Progenitor cell of endocrine pancreas (in vitro differentiated cells): ENCODE measurements around the gene ARHGEF26. TPM values are rescaled to one million over a fixed set of nuclear protein-coding genes. Genes with fewer than 3 reads are reported as not detected.
"Not testable (repeated sequence)": the region's sequence is repeated elsewhere in the genome, so short reads cannot be mapped to it uniquely, and the experiment has no call there.

Experiments
- DNase-seq: peaks from one replicate; pipeline ENCODE4 v3.0.0; 2021; ENCODE audit warnings: low spot score; ENCODE audit not compliant: unreplicated experiment
- H3K27ac Mint-ChIP-seq: 2 replicates; pipeline ENCODE4 v1.8.0; 2021; ENCODE audit warnings: mild to moderate bottlenecking, moderate library complexity, mixed read lengths
- H3K27me3 Mint-ChIP-seq: 2 replicates; pipeline ENCODE4 v1.8.0; 2021; ENCODE audit warnings: mixed read lengths
- H3K36me3 Mint-ChIP-seq: 2 replicates; pipeline ENCODE4 v1.8.0; 2022; ENCODE audit warnings: mixed read lengths; ENCODE audit not compliant: insufficient read depth
- H3K4me1 Mint-ChIP-seq: 2 replicates; pipeline ENCODE4 v1.8.0; 2021; ENCODE audit warnings: low read depth, mixed read lengths
- H3K4me3 Mint-ChIP-seq: 2 replicates; pipeline ENCODE4 v1.8.0; 2021; ENCODE audit warnings: low read depth, mild to moderate bottlenecking, moderate library complexity, mixed read lengths
- H3K9me3 Mint-ChIP-seq: 2 replicates; pipeline ENCODE4 v1.8.0; 2021; ENCODE audit warnings: low read depth, mixed read lengths
- total RNA-seq: library from RNA; stranded (reverse); gene quantifications from 2 replicates; pipeline ENCODE4 v1.2.1, GENCODE V29; 2021
- TF ChIP-seq, protein P1 (sequence below): fragments of 200-600 bp; sonication (generic); IDR thresholded peaks from one replicate; pipeline ENCODE4 v1.5.0; 2021; ENCODE audit warnings: antibody characterized with exemption, mild to moderate bottlenecking; ENCODE audit not compliant: unreplicated experiment

Gene ARHGEF26
- total RNA-seq, 1 donor from 2014 or later: 10.0 TPM

DNA sequence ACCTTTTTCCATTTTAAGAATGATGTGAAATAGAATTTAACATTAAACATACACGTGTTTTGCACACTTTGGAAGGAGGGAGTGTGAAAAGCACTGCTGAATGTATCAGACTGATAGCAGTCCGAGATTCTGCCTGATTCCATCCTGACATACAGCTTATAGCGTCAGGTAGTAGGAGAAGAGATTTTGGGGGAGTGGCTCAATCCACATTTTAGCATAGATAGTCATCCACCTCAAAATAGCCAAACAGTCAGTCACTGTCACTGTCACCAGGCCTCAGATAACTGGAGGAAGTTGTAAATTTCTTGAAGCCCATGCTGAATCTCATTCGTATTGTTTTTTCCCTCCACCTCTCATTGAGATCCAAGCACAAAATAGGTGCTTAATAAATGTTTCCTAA, 35.4 kb upstream of the ARHGEF26 start:
- peaks cover 15% of the 10 kb centered on the region for H3K9me3 Mint-ChIP-seq
- H3K4me1 Mint-ChIP-seq: peaks cover 3% of the 10 kb centered on the region
- no peak overlapping the region for H3K4me3 Mint-ChIP-seq
- no peaks in the 10 kb centered on the region for H3K27me3 Mint-ChIP-seq
- H3K36me3 Mint-ChIP-seq: no peaks in the 10 kb centered on the region
- no peak for DNase-seq
- TF ChIP-seq, protein P1, sequence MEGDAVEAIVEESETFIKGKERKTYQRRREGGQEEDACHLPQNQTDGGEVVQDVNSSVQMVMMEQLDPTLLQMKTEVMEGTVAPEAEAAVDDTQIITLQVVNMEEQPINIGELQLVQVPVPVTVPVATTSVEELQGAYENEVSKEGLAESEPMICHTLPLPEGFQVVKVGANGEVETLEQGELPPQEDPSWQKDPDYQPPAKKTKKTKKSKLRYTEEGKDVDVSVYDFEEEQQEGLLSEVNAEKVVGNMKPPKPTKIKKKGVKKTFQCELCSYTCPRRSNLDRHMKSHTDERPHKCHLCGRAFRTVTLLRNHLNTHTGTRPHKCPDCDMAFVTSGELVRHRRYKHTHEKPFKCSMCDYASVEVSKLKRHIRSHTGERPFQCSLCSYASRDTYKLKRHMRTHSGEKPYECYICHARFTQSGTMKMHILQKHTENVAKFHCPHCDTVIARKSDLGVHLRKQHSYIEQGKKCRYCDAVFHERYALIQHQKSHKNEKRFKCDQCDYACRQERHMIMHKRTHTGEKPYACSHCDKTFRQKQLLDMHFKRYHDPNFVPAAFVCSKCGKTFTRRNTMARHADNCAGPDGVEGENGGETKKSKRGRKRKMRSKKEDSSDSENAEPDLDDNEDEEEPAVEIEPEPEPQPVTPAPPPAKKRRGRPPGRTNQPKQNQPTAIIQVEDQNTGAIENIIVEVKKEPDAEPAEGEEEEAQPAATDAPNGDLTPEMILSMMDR: no peak
- no peak overlapping the region for H3K27ac Mint-ChIP-seq

DNA sequence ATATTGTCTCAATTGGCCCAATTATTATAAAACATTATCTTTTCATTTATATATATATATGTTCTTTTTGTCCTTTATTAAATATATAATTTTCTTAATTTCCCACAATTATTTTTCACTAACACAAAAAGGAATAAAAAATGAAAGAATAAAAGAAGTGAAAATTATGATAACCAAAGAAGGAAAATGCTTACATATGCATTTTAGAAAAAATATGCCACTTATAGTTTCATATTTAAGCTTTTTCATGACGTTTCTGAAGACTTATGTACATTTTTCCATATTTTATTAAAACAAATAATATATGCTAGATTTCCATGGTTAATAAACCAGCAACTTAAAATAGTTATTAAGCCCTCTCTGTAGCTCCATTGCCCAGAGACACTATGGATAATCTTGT, 34.9 kb upstream of the ARHGEF26 start:
- no peak overlapping the region for H3K27ac Mint-ChIP-seq
- H3K36me3 Mint-ChIP-seq: no peaks in the 10 kb centered on the region
- H3K27me3 Mint-ChIP-seq: no peaks in the 10 kb centered on the region
- DNase-seq: no peak
- H3K4me3 Mint-ChIP-seq: no peak overlapping the region
- TF ChIP-seq, protein P1: no peak
- H3K9me3 Mint-ChIP-seq: peaks cover 13% of the 10 kb centered on the region
- H3K4me1 Mint-ChIP-seq: peaks cover 3% of the 10 kb centered on the region

DNA sequence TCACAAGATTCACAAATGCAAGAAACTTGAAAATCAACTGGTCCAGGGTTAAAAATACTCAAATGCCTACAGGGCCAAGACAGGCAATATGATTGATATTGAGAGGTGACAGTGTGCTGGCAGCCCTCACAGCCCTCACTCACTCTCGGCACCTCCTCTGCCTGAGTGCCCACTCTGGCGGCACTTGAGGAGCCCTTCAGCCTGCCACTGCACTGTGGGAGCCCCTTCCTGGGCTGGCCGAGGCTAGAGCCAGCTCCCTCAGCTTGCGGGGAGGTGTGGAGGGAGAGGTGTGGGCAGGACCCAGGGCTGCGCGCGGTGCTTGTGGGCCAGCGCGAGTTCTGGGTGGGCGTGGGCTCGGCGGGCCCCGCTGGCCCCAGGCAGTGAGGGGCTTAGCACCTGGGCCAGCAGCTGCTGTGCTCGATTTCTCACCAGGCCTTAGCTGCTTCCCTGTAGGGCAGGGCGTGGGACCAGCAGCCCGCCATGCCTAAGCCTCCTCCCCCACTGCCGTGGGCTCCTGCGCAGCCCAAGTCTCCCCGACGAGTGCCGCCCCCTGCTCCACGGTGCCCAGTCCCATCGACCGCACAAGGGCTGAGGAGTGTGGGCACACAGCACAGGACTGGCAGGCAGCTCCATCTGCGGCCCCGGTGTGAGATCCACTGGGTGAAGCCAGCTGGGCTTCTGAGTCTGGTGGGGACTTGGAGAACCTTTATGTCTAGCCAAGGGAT, 33.3 kb upstream of the ARHGEF26 start:
- H3K27me3 Mint-ChIP-seq, H3K36me3 Mint-ChIP-seq, H3K4me1 Mint-ChIP-seq, H3K27ac Mint-ChIP-seq, H3K9me3 Mint-ChIP-seq, H3K4me3 Mint-ChIP-seq, DNase-seq: not testable (repeated sequence)

DNA sequence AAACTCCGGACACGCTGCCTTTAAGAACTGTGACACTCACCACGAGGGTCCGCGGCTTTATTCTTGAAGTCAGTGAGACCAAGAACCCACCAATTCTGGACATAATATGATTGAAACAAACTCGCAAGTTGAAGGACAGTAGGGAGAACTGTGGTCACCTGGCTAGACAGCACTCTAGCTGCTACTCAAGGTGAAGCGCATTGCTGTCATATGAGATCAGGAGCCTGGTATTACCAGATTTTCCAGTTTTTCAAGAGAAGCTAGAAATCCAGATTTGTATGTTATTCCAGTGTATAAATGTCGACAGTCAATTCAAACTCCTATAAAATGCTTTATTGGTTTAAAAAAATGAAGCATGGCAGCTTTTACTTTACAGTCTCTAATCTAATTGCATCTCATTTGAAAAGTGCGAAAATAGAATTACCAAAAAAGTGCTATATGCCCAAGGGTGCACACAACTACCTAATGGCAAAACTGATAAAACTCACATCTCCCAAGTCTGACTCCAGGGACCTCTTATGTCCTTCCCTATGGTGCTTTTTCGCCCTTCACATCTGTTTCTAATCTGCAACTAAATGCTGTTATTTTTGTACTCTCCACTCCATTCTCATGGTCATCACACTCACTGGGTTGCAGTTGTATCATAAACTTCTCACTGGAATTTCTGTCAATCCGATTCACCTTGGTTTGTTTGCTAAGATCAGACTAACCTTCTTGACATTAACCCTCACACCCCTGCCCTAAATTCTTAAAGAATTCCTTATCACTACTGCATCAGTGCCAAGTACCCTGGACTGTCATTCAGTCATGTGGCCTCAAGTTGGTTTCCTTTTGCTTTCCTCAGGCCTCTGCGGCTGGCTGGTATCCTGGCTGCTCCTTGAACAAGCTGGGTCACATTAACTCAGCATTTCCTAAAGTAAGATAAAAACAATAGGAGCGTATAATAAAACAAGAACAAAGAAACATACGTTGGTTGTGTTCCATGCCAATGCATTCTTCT, 31.5 kb upstream of the ARHGEF26 start:
- H3K4me1 Mint-ChIP-seq: peaks cover 3% of the 10 kb centered on the region
- TF ChIP-seq, protein P1: no peak
- H3K27ac Mint-ChIP-seq: no peak overlapping the region
- H3K36me3 Mint-ChIP-seq: no peaks in the 10 kb centered on the region
- DNase-seq: no peak
- H3K27me3 Mint-ChIP-seq: no peaks in the 10 kb centered on the region
- H3K4me3 Mint-ChIP-seq: no peak overlapping the region
- H3K9me3 Mint-ChIP-seq: peaks cover 6% of the 10 kb centered on the region

DNA sequence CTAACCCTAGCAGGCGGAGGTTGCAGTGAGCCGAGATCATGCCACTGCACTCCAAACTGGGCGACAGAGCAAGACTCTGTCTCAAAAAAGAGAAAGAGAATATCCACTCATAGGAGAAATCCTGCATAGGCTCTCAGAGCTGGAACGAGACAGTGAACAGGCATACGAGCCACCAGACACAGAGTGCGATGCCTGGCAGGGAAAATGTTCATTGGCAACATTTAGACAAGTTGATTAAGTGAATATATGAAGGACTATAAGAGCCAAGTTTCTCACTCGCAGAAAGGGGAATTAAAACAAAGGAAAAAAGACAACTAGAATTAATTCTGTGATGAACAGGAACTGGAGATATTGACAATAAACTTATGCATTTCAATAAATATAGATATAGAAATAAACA, 27.1 kb upstream of the ARHGEF26 start:
- Mint-ChIP-seq H3K27ac (no peak overlapping the region), H3K4me1 (peaks cover 3% of the 10 kb centered on the region), H3K9me3 (peaks cover 5% of the 10 kb centered on the region), H3K36me3 (no peaks in the 10 kb centered on the region), H3K27me3 (no peaks in the 10 kb centered on the region), H3K4me3 (no peak overlapping the region)
- TF ChIP-seq, protein P1: no peak
- no peak for DNase-seq
